ENCODE measurements around the gene RAB4A. TPM values are rescaled to one million over a fixed set of nuclear protein-coding genes. Genes with fewer than 3 reads are reported as not detected.
A peak's percentile ranks its signal among the peaks of the same experiment; 100 is the strongest.

The RAB4A gene
- total RNA-seq, 1 experiment from 2014 or later = 66.7 TPM

DNA sequence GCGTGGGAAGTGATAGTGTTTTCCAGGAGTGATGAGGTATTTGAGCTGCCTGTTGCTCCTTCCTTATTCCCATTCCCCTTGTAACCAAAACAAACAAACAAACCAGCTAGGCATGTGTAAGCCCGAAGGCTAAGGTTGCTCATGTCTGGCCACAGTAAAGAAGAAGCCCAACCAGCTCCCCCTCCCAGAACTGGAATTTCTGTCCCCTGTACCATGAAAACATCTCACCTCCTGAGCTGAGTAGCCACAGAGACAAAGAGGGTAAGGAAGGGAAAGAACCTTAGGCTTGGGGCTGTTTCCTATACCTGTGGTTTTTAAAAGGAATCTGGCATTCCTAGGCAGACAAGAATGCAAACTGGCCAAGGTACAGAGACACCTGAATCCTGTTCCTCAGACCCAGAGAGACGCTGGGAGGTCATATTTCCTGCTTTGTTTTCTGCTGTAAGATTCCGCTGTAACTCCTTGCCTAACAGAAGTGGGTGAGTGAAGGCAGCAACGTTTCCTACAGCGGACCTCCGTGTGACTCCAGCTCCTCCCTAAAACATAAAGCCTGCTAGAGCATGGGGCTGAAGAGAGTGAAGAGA is 41.7 kb upstream of the RAB4A start:
- no peaks in the 10 kb centered on the region for H3K79me1 ChIP-seq (ENCODE audit: insufficient read depth, low read depth, low read length, poor library complexity, severe bottlenecking)
- TF ChIP-seq, protein P1, sequence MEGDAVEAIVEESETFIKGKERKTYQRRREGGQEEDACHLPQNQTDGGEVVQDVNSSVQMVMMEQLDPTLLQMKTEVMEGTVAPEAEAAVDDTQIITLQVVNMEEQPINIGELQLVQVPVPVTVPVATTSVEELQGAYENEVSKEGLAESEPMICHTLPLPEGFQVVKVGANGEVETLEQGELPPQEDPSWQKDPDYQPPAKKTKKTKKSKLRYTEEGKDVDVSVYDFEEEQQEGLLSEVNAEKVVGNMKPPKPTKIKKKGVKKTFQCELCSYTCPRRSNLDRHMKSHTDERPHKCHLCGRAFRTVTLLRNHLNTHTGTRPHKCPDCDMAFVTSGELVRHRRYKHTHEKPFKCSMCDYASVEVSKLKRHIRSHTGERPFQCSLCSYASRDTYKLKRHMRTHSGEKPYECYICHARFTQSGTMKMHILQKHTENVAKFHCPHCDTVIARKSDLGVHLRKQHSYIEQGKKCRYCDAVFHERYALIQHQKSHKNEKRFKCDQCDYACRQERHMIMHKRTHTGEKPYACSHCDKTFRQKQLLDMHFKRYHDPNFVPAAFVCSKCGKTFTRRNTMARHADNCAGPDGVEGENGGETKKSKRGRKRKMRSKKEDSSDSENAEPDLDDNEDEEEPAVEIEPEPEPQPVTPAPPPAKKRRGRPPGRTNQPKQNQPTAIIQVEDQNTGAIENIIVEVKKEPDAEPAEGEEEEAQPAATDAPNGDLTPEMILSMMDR (conservative IDR thresholded peaks at IDR 0.05) = no peak
- no CpG with 5 or more reads among the region's 7 CpGs for WGBS (ENCODE audit: extremely low coverage, insufficient read length, low lambda C conversion rate)
- no peaks in the 10 kb centered on the region for H3K23me2 ChIP-seq (ENCODE audit: insufficient read length, low read depth, low read length, poor library complexity, severe bottlenecking)
- H3K27me3 ChIP-seq (ENCODE audit: insufficient read depth, low read length) = no peaks in the 10 kb centered on the region
- no peak overlapping the region for H2BK12ac ChIP-seq (ENCODE audit: insufficient read length, low read depth, low read length)
- H2AFZ ChIP-seq (ENCODE audit: low read length) = no peak overlapping the region
- H3K23ac ChIP-seq (ENCODE audit: insufficient read length, low read depth, low read length) = no peak overlapping the region
- H3K14ac ChIP-seq (ENCODE audit: insufficient read depth, low read length) = peak overlapping the region; percentile 46; the same call in 1 of the 2 replicates
- peak overlapping the region; percentile 19 for H3K4me2 ChIP-seq (ENCODE audit: insufficient read depth, insufficient read length, low read length)
- DNase-seq = peak; percentile 76
- H3K27ac Mint-ChIP-seq = peak overlapping the region; percentile 90 to 98 (median 91)
- H3K9me3 Mint-ChIP-seq = no peaks in the 10 kb centered on the region; a peak in 3 of 5 replicates
- no peak overlapping the region for H2AK5ac ChIP-seq (ENCODE audit: insufficient read length, low read length)
- H3K4me1 ChIP-seq (ENCODE audit: insufficient read depth, low read length) = peaks cover 30% of the 10 kb centered on the region
- H3K27me3 Mint-ChIP-seq (ENCODE audit: low read depth) = no peaks in the 10 kb centered on the region; the same call in 1 of the 2 replicates
- H3K9me3 ChIP-seq (ENCODE audit: control insufficient read depth, low read depth, low read length) = no peaks in the 10 kb centered on the region
- H4K5ac ChIP-seq (ENCODE audit: insufficient read length, low read depth, low read length) = no peak overlapping the region
- peak overlapping the region; percentile 69 for H3K27ac ChIP-seq (ENCODE audit: insufficient read length, low read depth, low read length)
- no peak overlapping the region for H4K91ac ChIP-seq (ENCODE audit: insufficient read length, low read depth, low read length)
- H2BK20ac ChIP-seq (ENCODE audit: low read depth, low read length, poor library complexity, severe bottlenecking) = no peak overlapping the region
- H3K4ac ChIP-seq (ENCODE audit: low read depth, low read length) = no peak overlapping the region; the same call in 1 of the 2 replicates
- no peak overlapping the region for H4K8ac ChIP-seq (replicated peaks; ENCODE audit: insufficient read length, low read depth, low read length)
- no peak overlapping the region for H2BK5ac ChIP-seq (ENCODE audit: insufficient read length, low read length)
- no peaks in the 10 kb centered on the region for H4K20me1 ChIP-seq (ENCODE audit: control insufficient read depth, insufficient read depth, insufficient read length)
- peak overlapping the region; percentile 33 to 66; a peak in 4 of 5 replicates for H3K4me3 Mint-ChIP-seq
- H3K4me1 Mint-ChIP-seq = peaks cover 58 to 61% of the 10 kb centered on the region in 2 experiments
- H3K18ac ChIP-seq (ENCODE audit: insufficient read length, low read depth, low read length) = peak overlapping the region; percentile 25
- H3T11ph ChIP-seq (ENCODE audit: low read length) = no peak overlapping the region
- H2BK15ac ChIP-seq (ENCODE audit: low read depth, low read length) = no peak overlapping the region
- H2BK120ac ChIP-seq (ENCODE audit: low read depth, low read length, poor library complexity, severe bottlenecking) = no peak overlapping the region
- peak overlapping the region; percentile 21 for H3K9ac ChIP-seq (ENCODE audit: extremely low read depth, insufficient read length, low read length)
- H3K36me3 Mint-ChIP-seq (ENCODE audit: insufficient read depth in 1 of 3, low read depth in 3 of 3) = peaks cover 0 to 2% (median 0%) of the 10 kb centered on the region in 3 experiments; a peak in 2 of 7 replicates
- no peak overlapping the region for H3K56ac ChIP-seq (ENCODE audit: insufficient read length, low read depth, low read length)
- H3K79me2 ChIP-seq (ENCODE audit: insufficient read depth, low read length) = no peaks in the 10 kb centered on the region
